DND-41 (cell line): ENCODE measurements around the gene TEP1.

Experiments
- EZH2 ChIP-seq: IDR thresholded peaks from 3 replicates; pipeline ENCODE4 v1.6.1; 2012; ENCODE audit warnings: borderline replicate concordance, low read depth, mild to moderate bottlenecking, moderate library complexity, low read length, inconsistent platforms; ENCODE audit not compliant: severe bottlenecking
- TF ChIP-seq, protein P1 (sequence below): IDR thresholded peaks from 2 replicates; pipeline ENCODE4 v1.5.1; 2012; ENCODE audit warnings: borderline replicate concordance, low read length, moderate library complexity, mild to moderate bottlenecking; ENCODE audit not compliant: poor library complexity, severe bottlenecking; ENCODE audit errors: extremely low read depth

DNA sequence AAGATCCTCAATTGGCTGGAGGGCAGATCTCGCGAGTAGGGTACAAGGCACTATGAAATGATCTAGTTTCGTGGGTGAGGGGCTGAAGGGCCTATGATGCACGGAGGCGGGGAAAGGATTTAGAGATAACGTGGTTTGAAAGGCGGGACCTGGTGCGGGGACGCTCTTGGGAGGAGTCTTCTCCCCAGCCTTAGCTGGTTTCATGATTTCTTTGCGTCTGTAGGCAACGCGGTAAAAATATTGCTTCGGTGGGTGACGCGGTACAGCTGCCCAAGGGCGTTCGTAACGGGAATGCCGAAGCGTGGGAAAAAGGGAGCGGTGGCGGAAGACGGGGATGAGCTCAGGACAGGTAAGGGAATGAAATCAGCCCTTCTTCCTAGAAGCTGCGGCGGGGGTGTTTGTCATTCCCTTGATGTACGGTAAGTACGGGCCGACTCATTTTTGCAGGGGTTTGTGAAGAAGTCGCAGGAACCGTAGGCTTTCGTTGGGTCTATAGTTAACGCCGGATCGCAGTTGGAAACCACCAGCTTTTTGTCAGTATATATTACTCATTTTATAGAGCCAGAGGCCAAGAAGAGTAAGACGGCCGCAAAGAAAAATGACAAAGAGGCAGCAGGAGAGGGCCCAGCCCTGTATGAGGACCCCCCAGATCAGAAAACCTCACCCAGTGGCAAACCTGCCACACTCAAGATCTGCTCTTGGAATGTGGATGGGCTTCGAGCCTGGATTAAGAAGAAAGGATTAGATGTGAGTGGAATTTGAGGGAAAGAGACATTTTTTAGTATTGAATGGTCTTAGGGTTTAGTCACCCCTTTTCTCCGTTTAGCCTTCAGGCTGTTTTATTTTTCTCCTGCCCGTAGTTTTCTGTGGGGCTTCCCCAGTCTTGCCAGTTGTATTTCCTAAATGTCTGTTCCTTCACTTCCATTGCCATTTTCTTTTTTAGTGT, 42.3 kb upstream of the TEP1 start:
- TF ChIP-seq, protein P1, sequence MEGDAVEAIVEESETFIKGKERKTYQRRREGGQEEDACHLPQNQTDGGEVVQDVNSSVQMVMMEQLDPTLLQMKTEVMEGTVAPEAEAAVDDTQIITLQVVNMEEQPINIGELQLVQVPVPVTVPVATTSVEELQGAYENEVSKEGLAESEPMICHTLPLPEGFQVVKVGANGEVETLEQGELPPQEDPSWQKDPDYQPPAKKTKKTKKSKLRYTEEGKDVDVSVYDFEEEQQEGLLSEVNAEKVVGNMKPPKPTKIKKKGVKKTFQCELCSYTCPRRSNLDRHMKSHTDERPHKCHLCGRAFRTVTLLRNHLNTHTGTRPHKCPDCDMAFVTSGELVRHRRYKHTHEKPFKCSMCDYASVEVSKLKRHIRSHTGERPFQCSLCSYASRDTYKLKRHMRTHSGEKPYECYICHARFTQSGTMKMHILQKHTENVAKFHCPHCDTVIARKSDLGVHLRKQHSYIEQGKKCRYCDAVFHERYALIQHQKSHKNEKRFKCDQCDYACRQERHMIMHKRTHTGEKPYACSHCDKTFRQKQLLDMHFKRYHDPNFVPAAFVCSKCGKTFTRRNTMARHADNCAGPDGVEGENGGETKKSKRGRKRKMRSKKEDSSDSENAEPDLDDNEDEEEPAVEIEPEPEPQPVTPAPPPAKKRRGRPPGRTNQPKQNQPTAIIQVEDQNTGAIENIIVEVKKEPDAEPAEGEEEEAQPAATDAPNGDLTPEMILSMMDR = no peak
- TF ChIP-seq EZH2 = no peak
